Muscle of leg (tissue), 11 donors: ENCODE data around the gene ILF3. TPM values are rescaled to one million over a fixed set of nuclear protein-coding genes. Genes with fewer than 3 reads are reported as not detected.

Experiments used
- DNase-seq: peaks from one replicate; pipeline ENCODE4 v3.0.0; 2013
- H3K27ac ChIP-seq: one replicate; pipeline ENCODE4 v1.5.1; 2013; ENCODE audit warnings: mild to moderate bottlenecking, low read length, control low read depth
- H3K27me3 ChIP-seq: one replicate; pipeline ENCODE4 v1.6.1; 2013; ENCODE audit warnings: low read length; ENCODE audit not compliant: control insufficient read depth, insufficient read depth
- H3K36me3 ChIP-seq: one replicate; pipeline ENCODE4 v1.6.1; 2013; ENCODE audit warnings: low read length; ENCODE audit not compliant: control insufficient read depth, insufficient read depth
- H3K4me1 ChIP-seq: one replicate; pipeline ENCODE4 v1.6.1; 2013; ENCODE audit warnings: low read length; ENCODE audit not compliant: control insufficient read depth, insufficient read depth
- H3K4me3 ChIP-seq: one replicate; pipeline ENCODE4 v1.5.1; 2013; ENCODE audit warnings: low read length, control low read depth
- H3K9me3 ChIP-seq: replicated peaks from 2 replicates; pipeline ENCODE4 v1.6.1; 2013; ENCODE audit warnings: low read depth, low read length; ENCODE audit not compliant: control insufficient read depth
- WGBS: methylation state at CpG from one replicate; pipeline ENCODE4 v1.1.5; 2013; ENCODE audit warnings: missing lambda C conversion rate; ENCODE audit not compliant: insufficient coverage; 5-methylcytosine and 5-hydroxymethylcytosine counted together
- polyA plus RNA-seq, 8 donors: library from polyadenylated mRNA; unstranded; fragments of 120-200 nt; gene quantifications; one replicate each; pipeline versions ENCODE4 v1.2.1 to v1.2.3, GENCODE V29; 2013; ENCODE audit warnings: inconsistent platforms in 1 of 8, low replicate concordance in 1 of 8; ENCODE audit not compliant: insufficient read length in 8 of 8, insufficient read depth in 1 of 8
- total RNA-seq: library from RNA; stranded (reverse); fragments of 120-200 nt; gene quantifications from one replicate; pipeline ENCODE4 v1.2.4, GENCODE V29; 2013

Gene ILF3
- total and polyA plus RNA-seq, 9 donors = 72.9 to 210 (median 178) TPM

GRCh38 chr19:10712754-10713153 is 58.6 kb downstream of the ILF3 start:
- Histone ChIP-seq H3K9me3 (no peaks in the 10 kb centered on the region), H3K4me3 (no peak overlapping the region), H3K27ac (no peak overlapping the region), H3K27me3 (no peaks in the 10 kb centered on the region), H3K36me3 (peaks cover 35% of the 10 kb centered on the region), H3K4me1 (peaks cover 6% of the 10 kb centered on the region)
- 89% methylated on average over 20 of the region's 23 CpGs for WGBS
- DNase-seq = no peak

GRCh38 chr19:10713317-10713716 is 59.2 kb downstream of the ILF3 start:
- H3K27ac ChIP-seq = no peak overlapping the region
- H3K4me3 ChIP-seq = no peak overlapping the region
- H3K9me3 ChIP-seq = no peaks in the 10 kb centered on the region
- 90% methylated on average over 2 of the region's 5 CpGs for WGBS
- peaks cover 6% of the 10 kb centered on the region for H3K4me1 ChIP-seq
- no peak for DNase-seq
- H3K27me3 ChIP-seq = no peaks in the 10 kb centered on the region
- H3K36me3 ChIP-seq = peaks cover 33% of the 10 kb centered on the region

- no peak for DNase-seq
- no peaks in the 10 kb centered on the region for H3K9me3 ChIP-seq
- no peaks in the 10 kb centered on the region for H3K27me3 ChIP-seq
- peaks cover 23% of the 10 kb centered on the region for H3K4me1 ChIP-seq
- peaks cover 32% of the 10 kb centered on the region for H3K36me3 ChIP-seq
- peak overlapping the region; percentile 23 for H3K27ac ChIP-seq
- 22% methylated on average over 12 of the region's 12 CpGs for WGBS
- peak overlapping the region; percentile 24 for H3K4me3 ChIP-seq
Measured at GRCh38 chr19:10717054-10717355, 62.9 kb downstream of the ILF3 start.

- DNase-seq = peak; percentile 100
- Histone ChIP-seq H3K27ac (peak within 1 kb of the TSS; percentile 86), H3K4me1 (peaks cover 23% of the 10 kb centered on the region), H3K4me3 (peak within 1 kb of the TSS; percentile 86), H3K27me3 (no peaks in the 10 kb centered on the region), H3K9me3 (no peaks in the 10 kb centered on the region), H3K36me3 (peaks cover 31% of the 10 kb centered on the region)
- WGBS = under 1% methylated on average over 50 of the region's 57 CpGs
Measured at GRCh38 chr19:10717356-10718204, 63.4 kb downstream of the ILF3 start, which contains the start of gene DNM2. Gene DNM2, plus strand, starts transcription at chr19:10718079. Its CDS starts 164 bp downstream, at chr19:10718243.

- Histone ChIP-seq H3K27me3 (no peaks in the 10 kb centered on the region), H3K9me3 (no peaks in the 10 kb centered on the region), H3K4me1 (peaks cover 21% of the 10 kb centered on the region), H3K4me3 (peak overlapping the region; percentile 86), H3K36me3 (peaks cover 22% of the 10 kb centered on the region), H3K27ac (peak overlapping the region; percentile 86)
- WGBS = 1% methylated on average over 68 of the region's 70 CpGs
- no peak for DNase-seq
Measured at GRCh38 chr19:10718205-10719196, 64.4 kb downstream of the ILF3 start.

GRCh38 chr19:10719466-10719961 is 65.4 kb downstream of the ILF3 start:
- Histone ChIP-seq H3K27me3 (no peaks in the 10 kb centered on the region), H3K9me3 (no peaks in the 10 kb centered on the region)
- 59% methylated on average over 2 of the region's 5 CpGs for WGBS

GRCh38 chr19:10720607-10721125 is 66.5 kb downstream of the ILF3 start:
- H3K36me3 ChIP-seq = peaks cover 14% of the 10 kb centered on the region
- peaks cover 26% of the 10 kb centered on the region for H3K4me1 ChIP-seq
- H3K27ac ChIP-seq = no peak overlapping the region
- no peak overlapping the region for H3K4me3 ChIP-seq
- no peaks in the 10 kb centered on the region for H3K9me3 ChIP-seq
- 100% methylated on average over 3 of the region's 6 CpGs for WGBS
- no peak for DNase-seq
- H3K27me3 ChIP-seq = no peaks in the 10 kb centered on the region

More at GRCh38 chr19:10719466-10719961, 65.4 kb downstream of the ILF3 start:
- peaks cover 16% of the 10 kb centered on the region for H3K36me3 ChIP-seq
- DNase-seq = no peak
- H3K27ac ChIP-seq = peak overlapping the region; percentile 86
- peak overlapping the region; percentile 86 for H3K4me3 ChIP-seq
- H3K4me1 ChIP-seq = peaks cover 23% of the 10 kb centered on the region

- 83% methylated on average over 1 of the region's 3 CpGs for WGBS
- Histone ChIP-seq H3K27me3 (no peaks in the 10 kb centered on the region), H3K9me3 (no peaks in the 10 kb centered on the region), H3K4me1 (peaks cover 22% of the 10 kb centered on the region), H3K36me3 (peaks cover 17% of the 10 kb centered on the region), H3K27ac (no peak overlapping the region), H3K4me3 (no peak overlapping the region)
- no peak for DNase-seq
Measured at GRCh38 chr19:10723591-10723990, 69.4 kb downstream of the ILF3 start.

- 37% methylated on average over 12 of the region's 12 CpGs for WGBS
- peaks cover 13% of the 10 kb centered on the region for H3K4me1 ChIP-seq
- H3K27ac ChIP-seq = no peak overlapping the region
- DNase-seq = no peak
- no peaks in the 10 kb centered on the region for H3K27me3 ChIP-seq
- no peak overlapping the region for H3K4me3 ChIP-seq
- H3K9me3 ChIP-seq = no peaks in the 10 kb centered on the region
- peaks cover 17% of the 10 kb centered on the region for H3K36me3 ChIP-seq
Measured at GRCh38 chr19:10724573-10725071, 70.5 kb downstream of the ILF3 start.
